ENCODE measurements around the gene CASP5. TPM values are rescaled to one million over a fixed set of nuclear protein-coding genes. Genes with fewer than 3 reads are reported as not detected.
"Not testable (repeated sequence)": the region's sequence is repeated elsewhere in the genome, so short reads cannot be mapped to it uniquely, and the experiment has no call there.

Gene CASP5
- total and polyA plus RNA-seq, 4 donors, result 0.17 to 0.50 TPM; not detected in 2

DNA sequence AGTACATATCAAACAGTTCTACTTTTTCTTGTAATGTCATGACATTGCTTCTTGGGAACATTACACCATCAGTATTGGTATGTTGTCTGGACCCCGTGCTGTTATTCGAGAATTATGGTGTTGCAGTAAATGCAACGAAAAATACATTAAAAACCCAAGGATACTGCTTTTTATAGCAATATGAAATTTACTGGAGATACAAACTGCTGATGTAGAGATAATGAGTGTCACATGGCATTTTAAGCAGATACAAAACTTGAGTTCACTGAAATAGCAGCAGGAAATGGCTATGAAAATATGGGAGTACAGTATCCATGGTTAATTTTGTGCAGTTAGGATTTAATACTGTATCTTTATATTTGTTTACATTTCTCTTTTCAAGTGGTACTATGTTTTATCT lies 29.5 kb upstream of the CASP5 start:
- Histone ChIP-seq H3K4me3 (ENCODE audit: low read depth, low read length) (no peak overlapping the region), H3K9me3 (ENCODE audit: control insufficient read depth, insufficient read depth, low read length) (no peaks in the 10 kb centered on the region), H3K36me3 (ENCODE audit: control insufficient read depth, insufficient read depth, low read length) (no peaks in the 10 kb centered on the region), H3K27ac (ENCODE audit: low read depth, low read length) (no peak overlapping the region), H3K4me1 (ENCODE audit: control insufficient read depth, insufficient read depth, low read length) (no peaks in the 10 kb centered on the region), H3K27me3 (ENCODE audit: control insufficient read depth, insufficient read depth, low read length) (no peaks in the 10 kb centered on the region)
- no CpG with 5 or more reads among the region's 3 CpGs for WGBS (ENCODE audit: insufficient coverage)
- DNase-seq (ENCODE audit: low read depth in 4 of 6, low spot score in 6 of 6), result no peak

DNA sequence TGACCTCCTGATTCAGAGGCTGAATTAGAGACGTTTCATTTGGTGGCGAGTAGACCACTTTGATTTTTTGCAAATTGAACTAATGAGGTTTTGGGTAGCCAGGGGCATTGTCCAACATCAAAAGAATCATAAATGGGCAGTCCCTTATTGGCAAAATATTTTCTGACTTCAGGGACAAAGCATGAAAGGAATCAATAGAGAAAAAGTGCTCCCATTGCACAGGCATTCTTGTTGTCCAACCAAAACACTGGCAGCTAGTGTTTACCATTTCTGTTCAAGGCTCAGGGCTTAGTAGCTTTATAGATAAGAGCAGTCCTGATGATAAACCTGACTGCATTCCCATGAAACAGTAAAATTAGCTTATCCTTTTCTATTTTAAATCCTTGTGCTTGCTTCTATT lies 28.6 kb upstream of the CASP5 start:
- Histone ChIP-seq H3K27me3 (ENCODE audit: control insufficient read depth, insufficient read depth, low read length) (no peaks in the 10 kb centered on the region), H3K9me3 (ENCODE audit: control insufficient read depth, insufficient read depth, low read length) (no peaks in the 10 kb centered on the region), H3K36me3 (ENCODE audit: control insufficient read depth, insufficient read depth, low read length) (no peaks in the 10 kb centered on the region), H3K4me3 (ENCODE audit: low read depth, low read length) (no peak overlapping the region), H3K4me1 (ENCODE audit: control insufficient read depth, insufficient read depth, low read length) (no peaks in the 10 kb centered on the region), H3K27ac (ENCODE audit: low read depth, low read length) (no peak overlapping the region)
- DNase-seq (ENCODE audit: low read depth in 4 of 6, low spot score in 6 of 6), result no peak
- WGBS (ENCODE audit: insufficient coverage), result no CpG with 5 or more reads among the region's 2 CpGs

- H3K9me3 ChIP-seq (ENCODE audit: control insufficient read depth, insufficient read depth, low read length), result no peaks in the 10 kb centered on the region
- no peaks in the 10 kb centered on the region for H3K4me1 ChIP-seq (ENCODE audit: control insufficient read depth, insufficient read depth, low read length)
- H3K27ac ChIP-seq (ENCODE audit: low read depth, low read length), result no peak overlapping the region
- WGBS (ENCODE audit: insufficient coverage), result no CpG with 5 or more reads among the region's 1 CpG
- no peaks in the 10 kb centered on the region for H3K36me3 ChIP-seq (ENCODE audit: control insufficient read depth, insufficient read depth, low read length)
- DNase-seq (ENCODE audit: low read depth in 4 of 6, low spot score in 6 of 6), result peak in 1 of 6 donors; percentile 3
- H3K4me3 ChIP-seq (ENCODE audit: low read depth, low read length), result no peak overlapping the region
- no peaks in the 10 kb centered on the region for H3K27me3 ChIP-seq (ENCODE audit: control insufficient read depth, insufficient read depth, low read length)
These were observed 26.5 kb upstream of the CASP5 start for GRCh38 chr11:105049481-105049880.

GRCh38 chr11:105046898-105047579 lies 24.1 kb upstream of the CASP5 start:
- Histone ChIP-seq H3K27me3 (ENCODE audit: control insufficient read depth, insufficient read depth, low read length) (no peaks in the 10 kb centered on the region), H3K36me3 (ENCODE audit: control insufficient read depth, insufficient read depth, low read length) (no peaks in the 10 kb centered on the region), H3K4me1 (ENCODE audit: control insufficient read depth, insufficient read depth, low read length) (no peaks in the 10 kb centered on the region), H3K9me3 (ENCODE audit: control insufficient read depth, insufficient read depth, low read length) (no peaks in the 10 kb centered on the region), H3K27ac (ENCODE audit: low read depth, low read length) (no peak overlapping the region), H3K4me3 (ENCODE audit: low read depth, low read length) (no peak overlapping the region)
- WGBS (ENCODE audit: insufficient coverage), result 72% methylated on average over 3 of the region's 8 CpGs
- DNase-seq (ENCODE audit: low read depth in 4 of 6, low spot score in 6 of 6), result peak in 3 of 6 donors; percentile 6 to 28 (median 21)

DNA sequence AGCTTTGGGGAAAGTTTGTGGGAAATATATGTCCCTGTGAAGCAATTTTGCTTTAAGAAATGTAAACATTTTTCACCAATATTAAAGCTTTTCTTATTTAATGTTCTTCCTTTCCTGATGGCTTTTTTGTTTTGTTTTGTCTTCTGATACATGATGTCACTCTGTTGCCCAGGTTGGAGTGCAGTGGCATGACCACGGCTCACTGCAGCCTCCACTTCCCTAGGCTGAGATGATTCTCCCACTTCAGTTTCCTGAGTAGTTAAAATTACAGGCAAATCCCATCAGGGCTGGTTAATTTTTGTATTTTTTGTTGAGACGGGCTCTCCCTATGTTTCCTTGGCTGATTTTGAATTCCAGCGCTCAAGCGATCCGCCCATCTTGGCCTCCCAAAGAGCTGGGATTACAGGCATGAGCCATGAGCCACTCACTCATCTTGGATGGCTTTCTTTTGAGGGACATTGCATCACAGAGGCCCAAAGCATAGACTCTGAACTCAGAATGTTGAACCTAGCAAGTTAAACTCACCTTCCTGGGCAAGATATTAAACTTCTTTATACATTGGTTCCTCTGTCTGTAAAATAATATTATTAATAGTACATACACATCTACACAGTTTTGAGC lies 22.8 kb upstream of the CASP5 start:
- H3K4me3 ChIP-seq (ENCODE audit: low read depth, low read length), result no peak overlapping the region
- H3K4me1 ChIP-seq (ENCODE audit: control insufficient read depth, insufficient read depth, low read length), result no peaks in the 10 kb centered on the region
- H3K27ac ChIP-seq (ENCODE audit: low read depth, low read length), result no peak overlapping the region
- no peaks in the 10 kb centered on the region for H3K9me3 ChIP-seq (ENCODE audit: control insufficient read depth, insufficient read depth, low read length)
- DNase-seq (ENCODE audit: low read depth in 4 of 6, low spot score in 6 of 6), result no peak
- WGBS (ENCODE audit: insufficient coverage), result 94% methylated on average over 4 of the region's 5 CpGs
- no peaks in the 10 kb centered on the region for H3K36me3 ChIP-seq (ENCODE audit: control insufficient read depth, insufficient read depth, low read length)
- H3K27me3 ChIP-seq (ENCODE audit: control insufficient read depth, insufficient read depth, low read length), result no peaks in the 10 kb centered on the region

DNA sequence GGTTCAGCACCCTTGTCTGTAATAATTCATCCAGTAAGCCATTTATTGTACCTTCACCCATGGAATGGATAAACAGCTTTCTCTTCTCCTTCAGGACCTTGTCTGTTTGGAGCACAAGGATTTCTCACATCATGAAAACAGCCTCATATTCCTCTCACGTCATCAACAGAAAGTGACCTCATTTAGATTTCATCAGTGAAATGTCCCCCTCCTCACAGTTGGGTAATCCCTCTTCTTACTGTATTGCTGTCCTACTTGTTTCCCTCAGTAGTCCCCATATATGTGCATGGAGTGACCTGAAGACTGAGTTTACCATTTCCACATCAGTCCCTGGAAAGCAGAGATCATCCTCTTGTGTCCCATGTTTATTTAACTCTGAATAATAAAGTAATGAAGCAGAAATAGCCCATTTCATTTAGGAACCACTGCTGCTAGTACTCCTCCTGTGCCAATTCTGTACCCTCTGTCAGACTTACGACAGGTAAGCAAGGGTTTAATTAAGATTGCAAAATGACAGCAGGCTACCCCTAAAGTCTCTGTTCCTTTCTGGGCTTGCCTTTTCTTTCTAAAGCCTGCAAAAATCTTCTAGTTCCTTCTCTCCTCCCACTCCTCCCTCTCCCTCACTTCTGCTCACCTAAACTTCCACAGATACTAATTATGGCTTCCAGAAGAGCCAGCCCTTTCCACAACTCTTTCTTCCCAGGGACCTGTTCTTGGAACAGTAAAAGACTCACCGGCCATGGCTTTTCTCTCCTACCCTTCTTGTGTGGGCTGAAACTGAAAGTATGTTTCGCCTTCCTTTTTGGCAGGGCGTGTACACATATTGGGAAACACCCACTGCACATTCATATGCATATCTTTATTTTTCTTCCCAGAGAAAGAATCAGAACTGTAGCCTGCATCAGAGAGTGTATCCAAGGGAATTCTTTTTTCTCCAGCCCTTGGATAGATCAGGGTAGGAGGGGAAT lies 21.9 kb upstream of the CASP5 start, which contains the start of gene CARD16:
TSS of gene CARD16 (minus strand) at position 779 of the 968 bp plus-strand sequence. CDS start at position 741, 38 bp downstream.
- not testable (repeated sequence) for DNase-seq (ENCODE audit: low read depth in 4 of 6, low spot score in 6 of 6); H3K4me3 ChIP-seq (ENCODE audit: low read depth, low read length); H3K4me1 ChIP-seq (ENCODE audit: control insufficient read depth, insufficient read depth, low read length); H3K36me3 ChIP-seq (ENCODE audit: control insufficient read depth, insufficient read depth, low read length); H3K27ac ChIP-seq (ENCODE audit: low read depth, low read length); H3K27me3 ChIP-seq (ENCODE audit: control insufficient read depth, insufficient read depth, low read length); H3K9me3 ChIP-seq (ENCODE audit: control insufficient read depth, insufficient read depth, low read length)
- WGBS (ENCODE audit: insufficient coverage), result 100% methylated on average over 1 of the region's 5 CpGs

GRCh38 chr11:105042178-105042577 lies 19.2 kb upstream of the CASP5 start:
- Histone ChIP-seq H3K4me1 (ENCODE audit: control insufficient read depth, insufficient read depth, low read length) (no peaks in the 10 kb centered on the region), H3K36me3 (ENCODE audit: control insufficient read depth, insufficient read depth, low read length) (no peaks in the 10 kb centered on the region), H3K27ac (ENCODE audit: low read depth, low read length) (no peak overlapping the region), H3K4me3 (ENCODE audit: low read depth, low read length) (no peak overlapping the region), H3K9me3 (ENCODE audit: control insufficient read depth, insufficient read depth, low read length) (no peaks in the 10 kb centered on the region), H3K27me3 (ENCODE audit: control insufficient read depth, insufficient read depth, low read length) (no peaks in the 10 kb centered on the region)
- no CpG with 5 or more reads among the region's 3 CpGs for WGBS (ENCODE audit: insufficient coverage)
- no peak for DNase-seq (ENCODE audit: low read depth in 4 of 6, low spot score in 6 of 6)

- Histone ChIP-seq H3K9me3 (ENCODE audit: control insufficient read depth, insufficient read depth, low read length) (no peaks in the 10 kb centered on the region), H3K27me3 (ENCODE audit: control insufficient read depth, insufficient read depth, low read length) (no peaks in the 10 kb centered on the region), H3K36me3 (ENCODE audit: control insufficient read depth, insufficient read depth, low read length) (no peaks in the 10 kb centered on the region), H3K4me1 (ENCODE audit: control insufficient read depth, insufficient read depth, low read length) (no peaks in the 10 kb centered on the region), H3K4me3 (ENCODE audit: low read depth, low read length) (no peak overlapping the region), H3K27ac (ENCODE audit: low read depth, low read length) (no peak overlapping the region)
- DNase-seq (ENCODE audit: low read depth in 4 of 6, low spot score in 6 of 6), result no peak
- 100% methylated on average over 1 of the region's 2 CpGs for WGBS (ENCODE audit: insufficient coverage)
These were observed 17.7 kb upstream of the CASP5 start for GRCh38 chr11:105040703-105041102.

- Histone ChIP-seq H3K36me3 (ENCODE audit: control insufficient read depth, insufficient read depth, low read length) (no peaks in the 10 kb centered on the region), H3K27ac (ENCODE audit: low read depth, low read length) (no peak within 1 kb of the TSS), H3K4me1 (ENCODE audit: control insufficient read depth, insufficient read depth, low read length) (no peaks in the 10 kb centered on the region), H3K9me3 (ENCODE audit: control insufficient read depth, insufficient read depth, low read length) (no peaks in the 10 kb centered on the region), H3K27me3 (ENCODE audit: control insufficient read depth, insufficient read depth, low read length) (no peaks in the 10 kb centered on the region), H3K4me3 (ENCODE audit: low read depth, low read length) (no peak within 1 kb of the TSS)
- peak in 1 of 6 donors; percentile 13 for DNase-seq (ENCODE audit: low read depth in 4 of 6, low spot score in 6 of 6)
- no CpG with 5 or more reads among the region's 3 CpGs for WGBS (ENCODE audit: insufficient coverage)
These were observed 12.0 kb upstream of the CASP5 start, which contains the start of gene CASP1 for GRCh38 chr11:105034813-105035620. CASP1 (minus strand) TSS chr11:105035144; CDS start chr11:105035113, 31 bp downstream.
